Left ventricle myocardium inferior (tissue), 1 donor: Measurements from ENCODE around the gene IL17C. TPM values are rescaled to one million over a fixed set of nuclear protein-coding genes. Genes with fewer than 3 reads are reported as not detected.

Experiments
- DNase-seq: peaks from one replicate; pipeline ENCODE4 v3.0.0-alpha.2; 2020
- H3K27ac ChIP-seq: fragments of 200-600 bp; replicated peaks from 2 replicates; pipeline ENCODE4 v1.8.0; 2021
- H3K27me3 ChIP-seq: fragments of 200-600 bp; 2 replicates; pipeline ENCODE4 v1.8.0; 2021; ENCODE audit warnings: low read depth
- H3K36me3 ChIP-seq: fragments of 200-600 bp; 2 replicates; pipeline ENCODE4 v1.8.0; 2021
- H3K4me1 ChIP-seq: fragments of 200-600 bp; 2 replicates; pipeline ENCODE4 v1.8.0; 2021
- H3K4me3 ChIP-seq: fragments of 200-600 bp; 2 replicates; pipeline ENCODE4 v1.8.0; 2021; ENCODE audit warnings: mild to moderate bottlenecking, moderate library complexity
- H3K9me3 ChIP-seq: fragments of 200-600 bp; replicated peaks from 2 replicates; pipeline ENCODE4 v1.8.0; 2021
- CTCF ChIP-seq: fragments of 200-600 bp; IDR thresholded peaks from 2 replicates; pipeline ENCODE4 v1.8.0; 2021; ENCODE audit warnings: antibody characterized with exemption, mild to moderate bottlenecking, borderline replicate concordance
- intact Hi-C: fragments of 100-400 bp; cut with micrococcal nuclease; formaldehyde crosslinking; loops from one replicate; pipeline ENCODE4 v1.11.0; 2022
- total RNA-seq: library from RNA; stranded (reverse); fragmentation: NEBNext Ultra II Directional; extraction: Animal tissue kit (Norgen Biotek cat#: 25700); gene quantifications from one replicate; pipeline ENCODE4 v1.2.1, GENCODE V29; 2021
- donor health status: DM: no; HTN: yes; CAD: no; lungs with severe emphysema.

IL17C gene
- total RNA-seq, 1 donor from 2014 or later: not detected

- Histone ChIP-seq H3K4me1 (peaks cover 37% of the 10 kb centered on the region), H3K27ac (no peak overlapping the region), H3K27me3 (peaks cover 94% of the 10 kb centered on the region), H3K36me3 (no peaks in the 10 kb centered on the region), H3K4me3 (no peak overlapping the region), H3K9me3 (no peaks in the 10 kb centered on the region)
- intact Hi-C loops: no loop called here
- DNase-seq: no peak
- TF ChIP-seq CTCF: no peak
Measured at GRCh38 chr16:88687676-88688012, 49.3 kb downstream of the IL17C start.

GRCh38 chr16:88688013-88688778 lies 49.8 kb downstream of the IL17C start:
- Histone ChIP-seq H3K36me3 (no peaks in the 10 kb centered on the region), H3K9me3 (no peaks in the 10 kb centered on the region), H3K4me3 (no peak overlapping the region), H3K4me1 (peaks cover 37% of the 10 kb centered on the region), H3K27ac (no peak overlapping the region), H3K27me3 (peaks cover 88% of the 10 kb centered on the region)
- DNase-seq: no peak
- intact Hi-C loops: no loop called here
- no peak for TF ChIP-seq CTCF

Other genes starting within 250 kb of the IL17C start
- 5.7 TPM for gene ZFPM1, start 185.3 kb upstream of the IL17C start, total RNA-seq
- gene ZC3H18, start 68.2 kb upstream of the IL17C start, total RNA-seq: 21.3 TPM
- gene CYBA, start 12.5 kb downstream of the IL17C start, total RNA-seq: 42.6 TPM
- 25.3 TPM for gene MVD, start 24.5 kb downstream of the IL17C start, total RNA-seq
- gene SNAI3, start 47.9 kb downstream of the IL17C start, total RNA-seq: 3.1 TPM
- 14.2 TPM for gene RNF166, start 67.8 kb downstream of the IL17C start, total RNA-seq
- gene CTU2, start 67.9 kb downstream of the IL17C start, total RNA-seq: 13.1 TPM
- gene PIEZO1, start 146.6 kb downstream of the IL17C start, total RNA-seq: 17.1 TPM
- gene CDT1, start 165.2 kb downstream of the IL17C start, total RNA-seq: 0.63 TPM
- gene APRT, start 173.4 kb downstream of the IL17C start, total RNA-seq: 39.2 TPM
- gene GALNS, start 218.4 kb downstream of the IL17C start, total RNA-seq: 15.5 TPM
- 52.7 TPM for gene TRAPPC2L, start 218.6 kb downstream of the IL17C start, total RNA-seq
- not detected for gene PABPN1L, start 228.1 kb downstream of the IL17C start, total RNA-seq